OCI-LY7 (cell line): ENCODE results near the gene NAV2. TPM values are rescaled to one million over a fixed set of nuclear protein-coding genes. Genes with fewer than 3 reads are reported as not detected.

ENCODE experiments used
- BruUV-seq: library from RNA; stranded (reverse); fragments of 400-500 nt; replicated peaks from 2 replicates; lab custom pipeline; 2021; lab: Mats Ljungman, UMichigan
- CTCF ChIA-PET: fragments of 300-600 bp; sonication (Branson Sonifier 250); formaldehyde crosslinking; loops from one replicate; lab custom pipeline; 2022; ENCODE audit warnings: antibody characterized with exemption; ENCODE audit not compliant: unreplicated experiment; lab: Charles Lee
- POLR2A ChIA-PET: fragments of 300-600 bp; sonication (Branson Sonifier 250); formaldehyde crosslinking; loops from one replicate; lab custom pipeline; 2022; ENCODE audit warnings: antibody characterized with exemption; lab: Charles Lee
- DNase-seq: peaks from one replicate; pipeline ENCODE4 v3.0.0-alpha.2; 2015; ENCODE audit warnings: low spot score
- H2AFZ ChIP-seq: fragments of 200-600 bp; sonication (generic), shearing (Covaris generic); 2 replicates; pipeline ENCODE4 v1.6.1; 2014; ENCODE audit warnings: mild to moderate bottlenecking, antibody characterized with exemption, low read length, moderate library complexity
- H3K27ac ChIP-seq: fragments of 200-600 bp; sonication (generic); 2 replicates; pipeline ENCODE4 v1.5.1; 2014; ENCODE audit warnings: mixed run types, low read depth, mild to moderate bottlenecking, moderate library complexity, low read length, inconsistent platforms; ENCODE audit not compliant: poor library complexity, severe bottlenecking
- H3K36me3 ChIP-seq: fragments of 200-600 bp; sonication (generic); 2 replicates; pipeline ENCODE4 v1.6.1; 2014; ENCODE audit warnings: mild to moderate bottlenecking, antibody characterized with exemption, low read length, moderate library complexity, mixed read lengths; ENCODE audit not compliant: insufficient read depth
- H3K4me1 ChIP-seq: fragments of 200-600 bp; sonication (generic); 2 replicates; pipeline ENCODE4 v1.5.1; 2014; ENCODE audit warnings: mild to moderate bottlenecking, low read length; ENCODE audit not compliant: insufficient read depth, poor library complexity, severe bottlenecking
- H3K4me2 ChIP-seq: fragments of 200-600 bp; sonication (generic); 2 replicates; pipeline ENCODE4 v1.6.1; 2014; ENCODE audit warnings: mild to moderate bottlenecking, low read length
- H3K4me3 ChIP-seq: fragments of 200-600 bp; sonication (generic); 2 replicates; pipeline ENCODE4 v1.5.1; 2014; ENCODE audit warnings: mild to moderate bottlenecking, low read depth, low read length; ENCODE audit not compliant: poor library complexity, severe bottlenecking
- H3K79me2 ChIP-seq: fragments of 200-600 bp; sonication (generic); 2 replicates; pipeline ENCODE4 v1.6.1; 2016; ENCODE audit warnings: low read depth, mild to moderate bottlenecking, low read length, moderate library complexity, mixed read lengths; ENCODE audit not compliant: insufficient read depth
- H3K9me2 ChIP-seq: fragments of 200-600 bp; sonication (generic); 2 replicates; pipeline ENCODE4 v1.6.1; 2016; ENCODE audit warnings: mild to moderate bottlenecking, low read length, mixed read lengths; ENCODE audit not compliant: insufficient read depth
- H3K9me3 ChIP-seq: fragments of 200-600 bp; sonication (generic); 2 replicates; pipeline ENCODE4 v1.6.1; 2014; ENCODE audit warnings: mild to moderate bottlenecking, mixed run types, low read length, mixed read lengths
- H4K20me1 ChIP-seq: fragments of 200-600 bp; sonication (generic); 2 replicates; pipeline ENCODE4 v1.6.1; 2014; ENCODE audit warnings: mild to moderate bottlenecking, antibody characterized with exemption, low read length, moderate library complexity, mixed read lengths; ENCODE audit not compliant: insufficient read depth
- EZH2phosphoT487 ChIP-seq: fragments of 200-600 bp; sonication (generic); IDR thresholded peaks from 2 replicates; pipeline ENCODE4 v1.6.1; 2018; ENCODE audit warnings: low read depth, borderline replicate concordance, mild to moderate bottlenecking, mixed run types, antibody characterized with exemption, low read length, moderate library complexity, mixed read lengths
- intact Hi-C: fragments of 100-400 bp; cut with micrococcal nuclease; formaldehyde crosslinking; loops from one replicate; pipeline ENCODE4 v1.10.0; 2022; ENCODE audit not compliant: unreplicated experiment
- total RNA-seq, 2 experiments: library from RNA; depleted of rRNA in 1 of 2; stranded (reverse); fragments of >200 nt in 1 of 2; shearing (Covaris generic) in 1 of 2; gene quantifications; 2 replicates each; pipeline ENCODE4 v1.2.3, GENCODE V29; 2014 to 2022
- TF ChIP-seq, protein P1 (sequence below): fragments of 200-600 bp; sonication (generic); conservative IDR thresholded peaks from 2 replicates; pipeline ENCODE4 v1.5.1; 2014; ENCODE audit warnings: mild to moderate bottlenecking, antibody characterized with exemption, low read length, moderate library complexity, mixed read lengths

Gene NAV2
- total RNA-seq, 2 experiments from 2014 or later, result 0.06 to 0.68 TPM

DNA sequence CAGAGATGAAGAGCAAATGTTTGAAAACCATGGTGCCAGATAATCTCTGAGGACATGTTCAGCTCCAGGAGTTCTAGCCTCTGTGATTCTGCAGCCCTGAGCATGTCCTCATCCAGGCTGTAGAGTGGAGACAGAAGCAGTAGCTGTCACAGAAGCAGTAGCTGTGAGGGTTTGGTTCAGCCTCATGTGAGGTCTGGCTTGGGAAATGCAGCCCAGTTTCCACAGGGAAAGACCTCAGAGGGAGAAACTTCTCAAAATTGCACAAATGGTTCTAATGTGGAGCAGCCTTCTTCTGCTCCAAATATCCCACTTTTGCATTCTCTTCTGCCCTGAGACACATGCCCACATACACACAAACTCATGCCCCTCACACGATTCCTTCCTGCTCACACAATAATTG lies 399.2 kb downstream of the NAV2 start:
- no peaks in the 10 kb centered on the region for H3K36me3 ChIP-seq
- TF ChIP-seq, protein P1, sequence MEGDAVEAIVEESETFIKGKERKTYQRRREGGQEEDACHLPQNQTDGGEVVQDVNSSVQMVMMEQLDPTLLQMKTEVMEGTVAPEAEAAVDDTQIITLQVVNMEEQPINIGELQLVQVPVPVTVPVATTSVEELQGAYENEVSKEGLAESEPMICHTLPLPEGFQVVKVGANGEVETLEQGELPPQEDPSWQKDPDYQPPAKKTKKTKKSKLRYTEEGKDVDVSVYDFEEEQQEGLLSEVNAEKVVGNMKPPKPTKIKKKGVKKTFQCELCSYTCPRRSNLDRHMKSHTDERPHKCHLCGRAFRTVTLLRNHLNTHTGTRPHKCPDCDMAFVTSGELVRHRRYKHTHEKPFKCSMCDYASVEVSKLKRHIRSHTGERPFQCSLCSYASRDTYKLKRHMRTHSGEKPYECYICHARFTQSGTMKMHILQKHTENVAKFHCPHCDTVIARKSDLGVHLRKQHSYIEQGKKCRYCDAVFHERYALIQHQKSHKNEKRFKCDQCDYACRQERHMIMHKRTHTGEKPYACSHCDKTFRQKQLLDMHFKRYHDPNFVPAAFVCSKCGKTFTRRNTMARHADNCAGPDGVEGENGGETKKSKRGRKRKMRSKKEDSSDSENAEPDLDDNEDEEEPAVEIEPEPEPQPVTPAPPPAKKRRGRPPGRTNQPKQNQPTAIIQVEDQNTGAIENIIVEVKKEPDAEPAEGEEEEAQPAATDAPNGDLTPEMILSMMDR, result no peak
- TF ChIP-seq EZH2phosphoT487, result no peak
- no peak for DNase-seq
- no TSS peak for BruUV-seq
- H3K79me2 ChIP-seq, result no peaks in the 10 kb centered on the region
- no peak overlapping the region for H2AFZ ChIP-seq
- H4K20me1 ChIP-seq, result no peaks in the 10 kb centered on the region
- ChIA-PET POLR2A (interaction anchor here (0.6 kb wide), 1 partner anchor 51 kb away, joined by 4 read pairs; no protein-coding TSS in a partner anchor), CTCF (no interaction called here)
- H3K4me1 ChIP-seq, result no peaks in the 10 kb centered on the region
- no peak overlapping the region for H3K4me2 ChIP-seq
- no peak overlapping the region for H3K4me3 ChIP-seq
- H3K9me2 ChIP-seq, result no peaks in the 10 kb centered on the region
- H3K27ac ChIP-seq, result no peak overlapping the region
- intact Hi-C loops, result loop anchor here (1.0 to 2.0 kb wide), 2 partner anchors 161 to 173 kb away; no protein-coding TSS in a partner anchor
- no peaks in the 10 kb centered on the region for H3K9me3 ChIP-seq

DNA sequence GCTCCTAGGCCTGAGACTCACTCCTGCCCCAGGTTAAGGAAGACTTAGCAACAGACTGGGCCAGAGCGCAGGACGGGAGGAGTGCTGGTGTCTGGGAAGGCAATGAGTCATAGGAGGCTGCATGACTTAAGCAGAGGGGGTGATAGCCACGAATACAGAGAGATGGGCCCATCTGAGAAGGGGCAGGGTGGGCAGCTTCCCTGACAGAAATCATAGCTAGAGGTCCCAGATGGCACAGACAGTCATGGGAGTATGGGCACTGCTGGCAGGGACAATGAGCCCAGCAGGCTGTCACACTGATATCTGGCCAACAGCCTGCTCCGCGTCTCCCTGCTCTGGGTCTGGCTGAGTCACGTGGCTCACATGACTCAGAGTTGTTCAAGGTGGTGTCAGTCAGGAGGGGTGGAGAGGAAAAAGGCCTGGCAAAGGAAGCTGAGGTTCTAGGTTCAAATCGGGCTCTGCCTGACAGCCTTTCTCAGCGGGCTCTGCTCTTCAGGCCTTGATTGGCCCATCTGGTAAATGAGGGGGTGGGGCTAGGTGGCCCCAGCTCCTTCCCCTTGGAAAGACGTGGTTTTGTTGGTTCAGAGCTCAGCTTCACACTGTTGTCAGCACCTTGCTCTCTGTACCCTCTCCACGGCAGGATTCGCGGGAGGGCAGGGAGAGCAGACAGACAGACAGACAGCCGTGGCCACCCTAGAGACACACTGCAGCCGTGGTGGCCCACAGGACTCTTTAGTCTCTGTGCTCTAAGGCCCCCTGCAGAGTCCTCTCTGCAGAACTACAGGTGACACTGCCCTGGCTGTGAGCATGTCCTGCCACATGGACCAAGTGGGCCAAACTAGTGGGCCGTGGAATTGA lies 399.9 kb downstream of the NAV2 start:
- DNase-seq, result no peak
- no peak overlapping the region for H3K27ac ChIP-seq
- no peaks in the 10 kb centered on the region for H3K36me3 ChIP-seq
- H3K4me1 ChIP-seq, result no peaks in the 10 kb centered on the region
- H3K4me3 ChIP-seq, result no peak overlapping the region
- H3K79me2 ChIP-seq, result no peaks in the 10 kb centered on the region
- no peaks in the 10 kb centered on the region for H3K9me3 ChIP-seq
- CTCF ChIA-PET, result no interaction called here
- intact Hi-C loops, result no loop called here
- H3K9me2 ChIP-seq, result no peaks in the 10 kb centered on the region
- H4K20me1 ChIP-seq, result no peaks in the 10 kb centered on the region
- no TSS peak for BruUV-seq
- POLR2A ChIA-PET, result interaction anchor here (0.6 kb wide), 1 partner anchor 51 kb away, joined by 4 read pairs; no protein-coding TSS in a partner anchor
- no peak overlapping the region for H2AFZ ChIP-seq
- TF ChIP-seq, protein P1, result no peak
- TF ChIP-seq EZH2phosphoT487, result no peak
- no peak overlapping the region for H3K4me2 ChIP-seq

DNA sequence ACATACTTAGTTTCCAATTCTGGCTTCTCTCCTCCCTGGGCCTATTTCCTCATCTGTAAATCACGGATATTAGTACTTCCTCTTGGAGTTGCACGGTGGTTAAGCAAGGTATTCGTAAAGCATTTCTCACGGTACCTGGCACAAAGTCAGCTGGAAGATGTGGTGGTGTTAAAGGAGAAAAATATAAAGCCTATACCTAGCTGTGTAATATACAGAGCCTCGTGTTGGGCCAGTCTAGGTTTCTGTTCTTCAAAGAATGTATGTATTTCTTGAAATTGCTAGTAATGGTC lies 400.5 kb downstream of the NAV2 start:
- Histone ChIP-seq H3K79me2 (no peaks in the 10 kb centered on the region), H4K20me1 (no peaks in the 10 kb centered on the region), H3K27ac (no peak overlapping the region), H3K4me3 (no peak overlapping the region), H3K9me2 (no peaks in the 10 kb centered on the region), H3K4me2 (no peak overlapping the region), H3K9me3 (no peaks in the 10 kb centered on the region), H3K36me3 (no peaks in the 10 kb centered on the region), H3K4me1 (no peaks in the 10 kb centered on the region), H2AFZ (no peak overlapping the region)
- BruUV-seq, result no TSS peak
- intact Hi-C loops, result no loop called here
- DNase-seq, result no peak
- CTCF ChIA-PET, result no interaction called here
- POLR2A ChIA-PET, result no interaction called here
- no peak for TF ChIP-seq EZH2phosphoT487
- TF ChIP-seq, protein P1, result no peak
